Measurements from ENCODE around the gene BRCC3.

DNA sequence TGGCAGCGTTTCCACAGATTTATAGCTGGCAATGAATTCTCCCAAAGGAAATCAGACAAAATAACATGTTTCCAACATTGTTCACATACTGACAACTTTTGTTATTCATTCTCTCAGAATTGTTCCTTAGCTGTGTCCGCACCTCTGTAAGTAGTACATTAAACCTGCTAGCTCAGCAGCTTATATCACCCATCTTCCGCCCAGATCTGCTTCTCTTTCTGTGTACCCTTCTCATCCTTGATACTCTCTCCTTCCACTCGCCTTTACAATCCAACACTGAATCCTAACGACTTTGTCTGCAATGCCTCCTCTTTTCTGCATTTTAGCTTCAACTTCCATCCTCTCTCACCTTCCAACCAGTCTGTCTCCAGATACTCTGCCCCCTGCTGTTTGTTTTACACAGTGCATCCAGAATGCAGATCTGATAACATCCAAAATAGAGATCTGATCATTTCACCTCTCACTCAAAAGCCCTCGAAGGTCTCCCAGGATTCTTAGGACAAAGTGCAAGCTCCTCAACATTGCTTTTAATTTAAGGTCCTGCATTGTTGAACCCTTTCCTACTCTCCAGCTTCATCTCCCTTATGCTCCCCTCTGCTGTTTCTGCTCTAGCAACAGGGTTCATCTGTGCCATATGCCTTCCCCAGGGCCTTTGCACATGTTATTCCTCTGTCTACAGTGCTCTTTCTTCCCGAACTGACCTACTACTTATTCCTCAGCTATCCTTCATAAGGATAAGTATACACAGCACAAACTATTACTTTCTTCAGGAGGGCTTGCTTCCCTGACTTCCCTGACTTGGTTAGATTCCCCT is 77.6 kb downstream of the BRCC3 start:
- TF ChIP-seq, protein P1, sequence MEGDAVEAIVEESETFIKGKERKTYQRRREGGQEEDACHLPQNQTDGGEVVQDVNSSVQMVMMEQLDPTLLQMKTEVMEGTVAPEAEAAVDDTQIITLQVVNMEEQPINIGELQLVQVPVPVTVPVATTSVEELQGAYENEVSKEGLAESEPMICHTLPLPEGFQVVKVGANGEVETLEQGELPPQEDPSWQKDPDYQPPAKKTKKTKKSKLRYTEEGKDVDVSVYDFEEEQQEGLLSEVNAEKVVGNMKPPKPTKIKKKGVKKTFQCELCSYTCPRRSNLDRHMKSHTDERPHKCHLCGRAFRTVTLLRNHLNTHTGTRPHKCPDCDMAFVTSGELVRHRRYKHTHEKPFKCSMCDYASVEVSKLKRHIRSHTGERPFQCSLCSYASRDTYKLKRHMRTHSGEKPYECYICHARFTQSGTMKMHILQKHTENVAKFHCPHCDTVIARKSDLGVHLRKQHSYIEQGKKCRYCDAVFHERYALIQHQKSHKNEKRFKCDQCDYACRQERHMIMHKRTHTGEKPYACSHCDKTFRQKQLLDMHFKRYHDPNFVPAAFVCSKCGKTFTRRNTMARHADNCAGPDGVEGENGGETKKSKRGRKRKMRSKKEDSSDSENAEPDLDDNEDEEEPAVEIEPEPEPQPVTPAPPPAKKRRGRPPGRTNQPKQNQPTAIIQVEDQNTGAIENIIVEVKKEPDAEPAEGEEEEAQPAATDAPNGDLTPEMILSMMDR (IDR thresholded peaks at IDR 0.05), result peak in 3 of 6 experiments; percentile 39 to 44 (median 40)
- TF ChIP-seq POLR2AphosphoS5 (IDR thresholded peaks at IDR 0.05), result no peak
